Measurements from ENCODE around the gene CD177.

GRCh38 chr19:43308244-43308815 lies 45.2 kb upstream of the CD177 start:
- TF ChIP-seq CTCF (conservative IDR thresholded peaks at IDR 0.05) (no peak), ZFX (IDR thresholded peaks at IDR 0.05) (no peak)

Measured in C4-2B (cell line).